NCI-H1436 (cell line): ENCODE measurements around the gene TXLNG.

ENCODE experiments used
- DNase-seq: peaks from one replicate; lab custom pipeline; 2025; lab: John Stamatoyannopoulos, UW

Gene TXLNG

DNA sequence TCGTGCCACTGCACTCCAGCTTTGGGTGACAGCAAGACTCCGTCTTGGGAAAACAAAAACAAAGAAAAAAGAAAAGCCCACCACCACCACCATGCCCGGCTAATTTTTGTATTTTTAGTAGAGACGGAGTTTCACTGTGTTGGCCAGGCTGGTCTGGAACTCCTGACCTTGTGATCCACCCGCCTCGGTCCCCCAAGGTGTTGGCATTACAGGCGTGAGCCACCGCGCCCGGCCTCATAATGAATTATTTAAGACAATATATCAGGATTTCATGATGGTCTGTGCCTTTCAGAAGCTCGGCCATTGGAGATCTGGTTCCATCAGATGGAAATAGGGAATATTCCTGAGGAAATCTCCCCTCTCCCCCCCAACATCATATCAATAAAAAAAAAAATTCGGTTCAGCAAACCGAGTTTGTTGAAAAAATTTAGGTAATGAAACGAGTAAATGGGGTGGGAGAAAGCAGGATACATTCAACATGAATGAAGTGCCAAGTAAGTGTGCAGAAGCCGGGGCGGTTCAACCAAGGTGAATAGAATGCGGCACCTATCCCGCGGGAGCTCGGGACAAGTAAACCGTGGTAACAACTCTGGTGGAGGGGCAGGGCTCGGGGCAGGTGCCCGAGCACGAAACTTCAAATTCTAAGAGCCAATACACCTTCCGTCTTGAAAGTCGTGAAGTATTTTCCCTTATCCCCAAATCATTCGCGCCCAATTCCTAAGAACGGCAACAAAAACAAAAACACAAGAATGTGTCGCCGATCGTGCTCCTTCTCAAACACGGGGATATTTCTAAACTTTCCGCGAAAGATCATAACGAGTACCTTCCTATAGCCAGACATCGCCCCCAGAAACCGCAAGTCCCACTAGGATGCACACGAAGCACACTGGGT, 773 bp upstream of the TXLNG start:
- DNase-seq: no peak

DNA sequence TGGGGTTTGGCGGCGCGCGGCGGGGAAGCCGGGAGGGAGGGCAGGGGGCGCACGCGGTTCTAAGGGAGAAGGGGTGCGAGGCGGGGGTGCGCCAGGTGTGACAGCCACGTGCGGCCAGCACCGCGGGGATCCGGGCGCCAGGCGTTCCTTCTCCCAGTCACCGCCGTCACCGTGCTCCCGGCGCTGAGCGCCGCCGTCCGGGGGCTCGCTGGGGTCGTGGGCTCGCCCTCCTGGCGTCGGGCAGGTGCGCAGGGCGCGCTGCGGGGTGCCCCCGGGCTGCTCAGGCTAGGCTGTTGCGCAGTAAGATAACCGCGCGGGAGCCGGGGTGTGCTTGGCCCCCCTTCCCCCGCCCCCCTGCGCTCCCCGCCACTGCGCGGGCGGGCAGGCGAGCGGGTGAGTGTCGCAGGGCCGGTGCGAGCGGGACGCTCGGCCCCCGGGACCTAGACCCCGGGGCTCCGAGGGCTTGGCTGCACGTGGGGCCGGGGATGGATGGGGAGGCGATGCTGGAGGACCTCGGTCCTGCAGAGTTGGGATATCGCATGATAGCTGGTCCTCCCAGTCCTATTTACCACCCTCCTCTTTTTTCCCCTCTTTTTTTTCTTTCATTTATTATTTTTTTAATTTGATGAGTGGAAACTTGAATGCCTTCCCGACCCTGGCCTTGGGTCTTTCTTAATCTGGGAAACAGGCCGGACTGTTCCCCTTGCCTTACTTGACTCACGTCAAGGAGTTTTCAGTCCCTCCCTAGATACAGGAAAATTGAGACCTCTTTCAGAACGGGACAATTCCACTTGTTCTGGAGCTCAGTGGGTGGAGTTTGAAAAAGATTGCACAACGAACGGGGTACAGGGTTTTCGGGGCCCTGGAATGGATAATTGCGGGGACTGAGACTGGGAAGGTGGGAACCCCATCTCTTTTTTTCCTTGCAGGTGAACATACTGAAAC, 797 bp downstream of the TXLNG start:
- DNase-seq: no peak

DNA sequence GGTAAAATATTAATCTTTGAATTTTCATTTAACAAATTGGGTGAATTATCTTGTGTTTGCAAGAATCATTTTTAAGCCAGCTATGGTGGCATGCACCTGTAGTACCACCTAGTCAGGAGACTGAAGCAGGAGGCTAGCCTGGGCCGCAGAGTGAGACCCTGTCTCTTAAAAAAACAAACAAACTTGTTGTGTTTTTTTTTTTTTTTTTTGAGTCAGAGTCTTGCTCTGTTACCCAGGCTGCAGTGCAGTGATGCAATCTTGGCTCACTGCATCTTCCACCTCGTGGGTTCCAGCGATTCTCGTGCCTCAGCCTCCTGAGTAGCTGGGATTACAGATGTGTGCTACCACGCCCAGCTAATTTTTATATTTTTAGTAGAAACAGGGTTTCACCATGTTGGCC, 2.2 kb downstream of the TXLNG start:
- DNase-seq: no peak

- DNase-seq: no peak
Measured at GRCh38 chrX:16796298-16796697, 10.0 kb downstream of the TXLNG start.

DNA sequence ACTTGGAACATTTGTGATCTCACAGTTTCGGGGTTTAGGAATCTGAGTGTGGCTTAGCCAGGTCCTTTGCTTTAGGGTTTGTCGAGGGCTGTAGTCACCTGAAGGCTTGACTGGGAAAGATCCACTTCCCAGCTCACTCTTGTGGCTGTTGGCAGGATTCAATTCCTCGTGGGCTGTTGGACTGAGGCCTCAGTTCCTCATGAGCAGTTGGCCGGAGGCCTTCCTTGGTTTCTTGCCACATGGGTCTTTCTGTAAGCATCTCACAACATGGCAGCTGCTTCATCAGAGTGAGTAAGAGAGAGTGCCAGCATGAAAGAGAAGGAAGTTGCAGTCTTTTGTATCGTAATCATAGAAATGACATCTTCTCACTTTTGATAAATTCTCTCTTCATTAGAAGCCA, 11.1 kb downstream of the TXLNG start:
- no peak for DNase-seq

GRCh38 chrX:16797841-16798240, 11.6 kb downstream of the TXLNG start:
- DNase-seq: no peak

DNA sequence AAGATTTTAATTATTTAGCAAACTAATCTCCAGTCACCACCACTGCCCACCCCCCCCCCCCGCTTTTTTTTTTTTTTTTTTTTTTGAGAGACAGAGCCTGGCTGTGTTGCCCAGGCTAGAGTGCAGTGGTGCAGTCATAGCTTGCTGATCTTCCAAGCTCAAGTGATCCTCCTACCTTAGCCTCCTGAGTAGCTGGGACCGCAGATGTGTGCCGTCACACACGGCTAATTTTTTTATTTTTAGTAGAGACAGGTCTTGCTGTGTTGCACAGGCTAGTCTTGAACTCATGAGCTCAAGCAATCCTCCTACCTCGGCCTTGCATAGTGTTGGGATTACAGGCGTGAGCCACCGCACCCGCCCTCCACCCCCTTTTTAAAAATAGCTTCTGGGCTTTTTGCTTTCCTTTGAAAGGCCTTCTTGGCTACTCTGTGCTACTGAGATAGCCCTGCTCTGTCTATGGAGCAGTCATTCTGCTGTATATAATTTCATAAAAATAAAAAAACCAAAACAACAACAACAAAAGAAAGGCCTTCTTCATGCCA, 18.7 kb downstream of the TXLNG start:
- no peak for DNase-seq

GRCh38 chrX:16807548-16807947, 21.3 kb downstream of the TXLNG start:
- no peak for DNase-seq

GRCh38 chrX:16807976-16808542, 21.8 kb downstream of the TXLNG start:
- no peak for DNase-seq

- no peak for DNase-seq
Measured at GRCh38 chrX:16814597-16814996, 28.3 kb downstream of the TXLNG start.

GRCh38 chrX:16819634-16820033, 33.4 kb downstream of the TXLNG start:
- DNase-seq: no peak

DNA sequence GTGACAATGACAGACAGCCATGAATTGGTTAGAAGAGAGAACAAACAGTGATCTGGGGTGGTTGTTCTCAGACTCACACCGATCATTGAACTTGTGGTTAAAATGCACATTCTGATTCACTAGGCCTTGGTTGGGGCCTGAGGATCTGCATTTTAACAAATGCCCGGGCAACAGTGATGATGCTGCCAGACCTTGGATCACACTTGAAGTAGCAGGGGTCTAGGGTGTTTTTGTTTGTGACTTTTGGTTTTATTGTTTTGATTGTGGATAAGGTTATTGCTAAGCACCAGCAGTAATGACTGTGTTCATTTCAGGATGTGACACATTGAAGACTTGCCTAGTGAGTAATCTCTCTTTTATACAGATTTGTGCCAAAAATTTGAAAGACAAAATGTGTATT, 36.5 kb downstream of the TXLNG start:
- no peak for DNase-seq

DNA sequence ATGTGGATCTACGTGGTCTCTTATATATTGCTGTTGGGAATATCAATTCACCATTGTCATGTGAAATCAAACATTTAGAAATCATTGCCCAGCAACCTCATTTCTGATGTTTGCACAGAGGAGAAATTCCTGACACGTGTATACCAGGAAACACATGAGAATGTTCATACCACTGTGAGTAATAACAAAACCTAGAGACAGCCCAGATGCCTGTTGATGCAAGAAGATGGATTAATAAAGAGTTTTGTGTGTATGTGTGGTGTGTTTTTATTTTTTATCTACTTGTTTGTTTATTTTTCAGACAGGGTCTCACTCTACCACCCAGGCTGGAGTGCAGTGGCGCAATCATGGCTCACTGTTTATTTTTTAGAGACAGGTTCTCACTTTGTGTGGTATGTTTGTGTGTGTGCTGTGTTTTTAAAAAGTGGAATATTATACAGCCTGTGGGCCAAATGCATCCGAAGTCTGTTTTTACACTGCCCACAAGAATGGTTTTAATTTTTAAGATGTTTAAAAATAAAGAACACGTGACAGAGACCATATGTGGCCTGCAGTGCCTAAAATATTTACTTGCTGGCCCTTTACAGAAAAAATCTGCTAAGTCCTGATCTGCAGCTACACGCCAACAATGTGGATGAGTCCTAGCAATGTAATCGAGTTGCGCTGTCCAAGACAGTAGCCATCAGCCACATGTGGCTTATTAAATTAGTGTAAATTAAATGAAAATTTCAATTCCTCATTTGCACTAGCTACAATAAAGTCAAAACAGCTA, 39.2 kb downstream of the TXLNG start:
- DNase-seq: no peak

- DNase-seq: no peak
Measured at GRCh38 chrX:16826207-16826606, 39.9 kb downstream of the TXLNG start.

DNA sequence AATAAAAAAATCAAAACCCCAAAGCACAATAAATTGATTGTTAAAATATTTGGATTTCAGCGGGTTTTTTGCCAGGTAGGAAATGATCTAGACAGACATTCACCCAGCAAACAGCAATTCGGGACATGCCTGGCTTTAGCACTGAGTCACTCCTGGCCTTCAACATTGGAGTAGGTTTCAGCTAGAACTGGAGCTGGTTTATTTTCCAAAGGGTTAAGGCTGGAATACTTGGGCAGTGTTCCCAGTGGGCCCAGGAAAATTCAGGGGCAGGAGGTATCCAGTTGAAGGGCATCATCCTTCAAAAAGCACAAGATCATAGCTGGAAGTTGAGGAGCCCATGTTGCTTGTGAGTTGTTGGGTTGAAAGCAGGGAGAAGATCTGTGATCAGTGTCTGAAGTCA, 41.0 kb downstream of the TXLNG start:
- DNase-seq: no peak

DNA sequence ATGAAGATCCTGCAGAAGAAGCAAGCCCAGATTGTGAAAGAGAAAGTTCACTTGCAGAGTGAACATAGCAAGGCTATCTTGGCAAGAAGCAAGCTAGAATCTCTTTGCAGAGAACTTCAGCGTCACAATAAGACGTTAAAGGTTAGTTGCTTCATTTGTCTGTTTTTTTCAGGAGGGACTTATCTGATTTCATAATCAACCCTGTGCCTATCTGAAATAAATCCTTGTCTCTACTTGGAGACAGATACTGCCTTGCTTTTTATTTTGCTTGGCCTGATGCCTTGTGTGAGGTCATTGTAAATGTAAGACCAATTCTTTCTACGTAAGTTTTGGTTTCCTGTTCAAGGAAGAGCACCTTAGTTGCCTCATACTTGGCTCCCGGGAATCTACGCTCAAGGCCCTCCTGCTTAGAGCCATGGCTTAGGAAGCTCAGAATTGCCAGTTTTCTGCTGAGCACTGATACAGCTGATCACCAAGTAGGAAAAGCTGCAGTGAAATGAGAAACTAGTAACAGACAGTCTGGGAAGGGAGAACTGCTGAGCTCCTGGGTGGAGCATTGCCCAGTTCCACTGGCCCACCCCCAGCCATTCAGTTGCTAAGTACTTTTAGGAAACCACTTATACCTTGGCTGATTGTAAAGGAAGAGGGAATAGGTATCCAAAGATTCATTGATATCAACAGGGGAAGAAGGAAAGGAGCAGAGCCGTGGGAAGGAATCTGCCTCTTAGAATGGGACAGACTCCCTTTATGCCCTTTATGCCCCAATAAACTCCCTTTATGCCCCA, 42.0 kb downstream of the TXLNG start:
- DNase-seq: no peak

DNA sequence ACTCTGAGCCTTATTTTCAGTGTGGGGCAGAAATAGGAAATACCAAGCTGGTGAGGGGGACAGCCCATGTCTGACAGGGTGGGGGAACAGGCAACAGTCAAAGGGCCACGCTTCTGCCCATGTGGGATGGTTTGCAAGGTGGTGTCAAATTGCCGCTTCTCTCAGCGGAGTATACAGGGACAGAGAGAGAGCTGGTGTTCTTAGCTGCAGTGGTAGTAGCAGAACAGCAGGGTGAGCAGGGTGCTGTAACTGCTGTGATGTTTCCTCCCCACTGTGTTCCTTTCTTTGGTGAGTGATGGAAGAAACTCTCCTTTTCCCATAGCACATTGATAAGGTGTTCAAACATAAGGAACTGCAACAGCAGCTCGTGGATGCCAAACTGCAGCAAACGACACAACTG, 46.0 kb downstream of the TXLNG start:
- no peak for DNase-seq

DNA sequence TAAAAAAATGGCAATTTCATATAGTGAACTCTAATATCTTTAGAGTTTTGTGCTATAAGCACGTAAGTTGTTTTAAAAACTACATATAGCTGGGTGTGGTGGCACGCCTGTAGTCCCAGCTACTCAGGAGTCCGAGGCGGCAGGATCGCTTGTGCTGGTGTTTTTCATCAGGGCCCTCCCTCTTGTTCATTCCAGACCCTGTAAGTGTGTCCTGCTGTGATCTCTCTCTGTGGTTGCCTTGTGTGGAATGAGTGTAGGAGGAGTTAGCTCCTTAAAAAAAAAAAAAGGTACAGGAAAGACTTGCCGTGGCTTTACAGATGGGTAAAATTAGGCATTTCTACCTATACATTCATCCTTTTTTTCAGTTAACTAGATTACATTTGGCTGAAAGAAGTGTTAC, 48.5 kb downstream of the TXLNG start:
- DNase-seq: no peak

DNA sequence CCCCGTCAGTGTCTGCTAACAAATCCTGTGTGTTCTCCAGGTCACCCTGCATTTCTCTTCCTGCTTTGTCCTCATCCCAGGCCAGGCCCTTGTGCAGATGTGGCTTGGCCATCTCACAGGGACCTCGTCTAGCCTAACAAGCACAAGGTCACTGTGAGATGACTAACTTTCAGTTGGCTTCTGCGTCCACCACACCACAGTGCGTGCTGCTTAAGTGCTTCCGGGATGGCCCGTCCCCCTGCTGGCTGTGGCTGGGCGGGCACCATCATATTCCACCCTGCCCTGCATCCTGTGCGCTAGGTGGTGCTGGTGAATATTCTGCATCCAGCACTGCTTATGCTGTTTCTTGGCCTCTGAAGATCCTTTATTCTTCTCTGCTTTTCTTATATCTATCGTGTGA, 50.1 kb downstream of the TXLNG start:
- DNase-seq: no peak

- no peak for DNase-seq
Measured at GRCh38 chrX:16838202-16839066, 52.2 kb downstream of the TXLNG start.
